NCI-H146 treated with DMSO at 0.1 percent for 48 hours (cell line): Measurements from ENCODE around the gene MAP3K13.
"Not testable (repeated sequence)": the region's sequence is repeated elsewhere in the genome, so short reads cannot be mapped to it uniquely, and the experiment has no call there.

Experiments
- DNase-seq: peaks from one replicate; lab custom pipeline; 2025; ENCODE audit not compliant: unreplicated experiment; lab: John Stamatoyannopoulos, UW

Gene MAP3K13

DNA sequence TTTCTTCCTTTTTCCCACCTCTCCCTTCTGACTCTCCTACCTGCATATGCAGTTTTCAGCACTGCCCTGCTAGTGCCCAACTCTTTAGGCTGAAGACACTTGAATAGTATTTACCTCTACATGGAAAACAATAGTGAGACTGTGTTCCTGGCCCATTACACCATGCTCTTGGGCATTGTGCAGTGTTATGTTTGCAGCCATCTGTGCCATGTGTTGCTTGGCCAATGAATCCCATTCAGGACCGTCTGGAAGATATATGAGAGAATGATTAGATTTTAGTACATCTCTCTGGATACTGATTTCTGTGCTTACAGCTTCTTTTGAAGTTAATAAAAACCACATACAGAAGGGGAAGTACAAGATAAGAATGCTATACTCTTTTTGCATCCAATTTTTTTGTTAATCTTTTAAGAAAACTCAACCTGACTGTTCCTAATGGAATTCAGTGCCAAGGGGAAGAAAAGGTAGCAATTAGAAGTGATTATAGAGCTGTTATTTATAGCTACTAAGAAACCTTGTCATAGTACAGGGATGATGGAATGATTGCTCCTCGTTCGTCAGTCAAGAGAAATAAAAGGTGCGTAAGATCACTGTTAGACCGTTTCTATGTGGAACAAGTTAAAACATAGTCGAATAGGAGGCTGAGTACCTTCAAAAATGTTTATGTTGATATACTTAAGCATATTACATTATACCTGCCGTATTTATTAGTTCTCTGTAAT is 77.0 kb downstream of the MAP3K13 start:
- DNase-seq = no peak

DNA sequence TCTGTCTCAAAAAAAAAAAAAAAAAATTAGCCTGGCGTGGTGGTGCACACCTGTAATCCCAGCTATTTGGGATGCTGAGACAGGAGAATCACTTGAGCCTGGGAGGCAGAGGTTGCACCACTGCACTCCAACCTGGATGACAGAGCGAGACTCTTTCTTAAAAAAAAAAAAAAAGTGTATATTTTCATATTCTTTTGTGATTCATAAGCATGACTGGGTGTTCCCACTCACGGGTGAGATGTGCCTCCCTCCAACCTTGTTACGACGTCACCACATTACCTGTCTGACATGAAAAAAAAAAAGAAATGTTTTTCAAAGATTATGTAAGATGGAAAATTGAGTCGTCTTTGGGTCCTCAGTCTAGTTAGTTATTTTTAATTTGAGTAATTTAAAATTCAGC is 79.1 kb downstream of the MAP3K13 start:
- DNase-seq = no peak

DNA sequence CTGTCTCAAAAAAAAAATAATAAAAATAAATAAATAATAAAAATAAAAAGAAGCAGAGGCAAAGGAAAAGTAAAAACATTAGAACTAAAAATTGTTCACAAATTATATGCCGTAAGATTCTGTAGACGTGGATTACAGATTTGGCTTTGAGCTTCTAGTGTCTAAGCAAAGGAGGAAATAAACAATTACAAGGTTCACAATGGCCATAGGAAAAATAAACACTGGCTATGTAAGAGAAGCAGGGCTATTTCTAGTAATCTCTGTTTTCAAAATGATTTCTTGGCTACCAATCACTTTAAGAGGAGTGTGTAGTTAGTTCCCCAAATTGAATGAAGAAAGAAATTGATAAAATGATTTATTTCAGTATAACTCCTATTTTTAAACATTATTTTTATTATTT is 81.4 kb downstream of the MAP3K13 start:
- no peak for DNase-seq

DNA sequence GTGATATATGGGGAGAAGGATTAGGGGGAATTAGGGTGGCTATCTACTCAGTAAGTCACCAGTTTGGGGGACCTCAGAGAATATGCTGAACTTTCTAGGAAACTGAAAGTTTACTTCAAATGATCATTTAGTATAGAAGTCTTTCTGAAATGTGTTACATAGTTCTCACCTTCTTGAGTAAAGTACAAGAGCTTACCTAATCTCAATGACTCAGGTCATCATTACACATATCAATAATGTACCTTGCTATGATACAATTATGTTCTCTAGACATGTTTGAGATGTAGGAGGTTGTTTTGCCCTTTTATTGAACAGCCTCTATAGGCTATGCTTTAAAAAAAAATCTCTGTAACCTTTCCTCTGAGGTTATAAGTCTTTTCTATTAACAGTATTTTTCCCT is 85.2 kb downstream of the MAP3K13 start:
- no peak for DNase-seq

DNA sequence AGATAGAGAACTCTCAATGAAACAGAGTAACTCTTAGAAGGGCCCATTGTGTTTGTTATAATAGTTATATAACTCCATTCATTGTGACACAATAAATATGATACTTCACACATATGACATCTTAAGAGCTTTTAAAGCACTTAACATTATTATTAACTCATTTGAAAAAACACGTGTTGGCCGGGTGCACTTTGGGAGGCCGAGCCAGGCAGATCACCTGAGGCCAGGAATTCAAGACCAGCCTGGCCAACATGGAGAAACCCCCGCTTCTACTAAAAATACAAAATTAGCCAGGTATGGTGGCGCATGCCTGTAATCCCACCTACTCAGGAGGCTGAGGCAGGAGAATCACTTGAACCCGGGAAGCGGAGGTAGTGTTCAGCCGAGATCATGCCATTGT is 88.5 kb downstream of the MAP3K13 start:
- not testable (repeated sequence) for DNase-seq

DNA sequence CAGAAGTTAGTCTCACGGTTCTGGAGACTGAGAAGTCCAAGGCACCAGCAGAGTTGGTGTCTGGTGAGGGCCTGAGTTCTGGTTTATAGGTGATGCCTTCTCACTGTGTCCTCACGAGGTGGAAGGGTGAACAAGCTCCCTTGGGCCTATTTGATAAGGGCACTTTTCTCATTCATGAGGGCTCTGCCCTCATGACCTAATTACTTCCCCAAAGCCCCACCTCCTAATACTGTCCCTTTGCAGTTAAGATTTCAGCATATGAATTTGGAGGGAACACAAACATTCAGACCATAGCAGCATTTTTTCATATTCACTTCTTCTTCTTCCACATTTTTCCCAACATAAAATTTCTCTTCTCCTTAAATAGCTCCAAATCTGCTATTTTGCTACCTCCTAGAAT is 94.4 kb downstream of the MAP3K13 start:
- no peak for DNase-seq

DNA sequence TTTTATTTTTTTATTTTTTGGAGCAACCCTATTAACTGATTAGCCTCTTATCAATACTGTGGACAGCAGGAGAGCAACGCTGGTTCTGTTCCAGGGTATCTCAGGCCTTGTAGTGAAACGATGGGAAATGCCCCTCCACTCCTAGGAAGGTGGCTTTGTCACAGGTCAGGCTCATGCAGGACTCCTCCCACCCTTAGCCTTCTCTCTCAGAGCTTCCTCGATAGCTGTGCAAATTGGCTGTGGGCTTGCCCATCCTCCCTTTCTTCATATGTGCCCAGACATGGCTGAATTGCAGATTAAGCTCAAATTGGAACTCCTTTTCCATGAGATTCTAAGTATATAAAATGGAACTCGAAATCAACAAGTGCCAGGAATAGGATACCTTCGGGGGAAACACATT is 97.4 kb downstream of the MAP3K13 start:
- no peak for DNase-seq

DNA sequence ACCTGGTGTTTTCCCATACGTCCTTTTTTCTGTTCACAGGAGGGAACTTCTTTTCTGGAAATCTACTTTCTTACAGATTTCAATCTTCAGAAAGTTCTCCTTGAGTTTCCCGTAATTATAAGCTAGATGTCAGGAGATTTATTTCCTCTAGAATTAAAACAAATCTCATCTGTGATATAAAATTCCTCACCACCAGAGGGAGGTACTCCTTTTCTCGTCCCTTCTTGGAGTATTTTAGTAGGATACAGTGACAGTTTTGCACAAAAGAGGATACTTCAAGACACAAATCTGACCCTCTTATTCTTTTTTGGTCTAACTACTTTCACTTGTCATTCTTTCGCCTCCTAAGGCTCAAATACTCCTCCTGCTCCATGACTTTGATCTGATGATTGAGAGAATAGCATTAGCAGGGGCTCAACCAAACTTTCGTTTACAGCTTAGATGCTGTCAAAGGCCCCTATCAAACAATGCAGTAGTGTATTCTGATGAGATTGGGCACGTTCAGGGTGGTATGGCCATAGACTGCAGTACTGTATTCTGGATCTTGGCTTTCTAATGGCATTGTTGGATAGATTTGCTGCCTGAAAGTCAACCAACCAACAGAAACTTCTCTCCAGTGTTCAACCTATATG is 97.9 kb downstream of the MAP3K13 start:
- no peak for DNase-seq

DNA sequence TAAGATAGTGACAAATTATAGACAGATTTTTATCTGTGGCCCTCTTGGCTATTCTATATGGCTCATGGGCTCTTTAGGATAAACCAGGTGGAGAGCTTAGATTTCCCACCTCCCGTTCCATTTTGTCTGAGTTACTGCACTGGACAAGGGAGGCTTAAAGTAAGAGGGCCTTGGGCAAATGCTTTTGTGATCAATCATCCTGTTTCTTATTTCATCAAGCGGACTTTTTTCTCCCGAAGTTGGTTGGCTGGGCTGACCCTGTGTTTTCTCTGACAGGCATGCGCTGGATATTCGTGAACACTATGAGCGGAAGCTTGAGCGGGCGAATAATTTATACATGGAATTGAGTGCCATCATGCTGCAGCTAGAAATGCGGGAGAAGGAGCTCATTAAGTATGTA is 102.5 kb downstream of the MAP3K13 start:
- no peak for DNase-seq

DNA sequence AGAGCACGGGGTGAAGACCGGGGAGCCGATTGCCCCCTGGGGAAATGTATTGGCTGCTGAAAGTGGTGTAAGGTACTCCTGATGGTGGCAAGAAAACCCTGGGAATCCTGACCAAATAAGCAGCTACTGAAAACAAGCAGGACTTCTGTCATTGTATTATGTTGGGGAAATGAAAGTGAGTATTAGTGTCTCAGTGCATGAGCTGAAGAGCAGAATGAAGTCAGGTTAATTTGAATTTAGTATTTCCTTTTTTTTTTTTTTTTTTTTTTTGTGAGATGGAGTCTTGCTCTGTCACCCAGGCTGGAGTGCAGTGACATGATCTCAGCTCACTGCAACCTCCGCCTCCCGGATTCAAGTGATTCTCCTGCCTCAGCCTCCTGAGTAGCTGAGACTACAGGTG is 103.2 kb downstream of the MAP3K13 start:
- not testable (repeated sequence) for DNase-seq

DNA sequence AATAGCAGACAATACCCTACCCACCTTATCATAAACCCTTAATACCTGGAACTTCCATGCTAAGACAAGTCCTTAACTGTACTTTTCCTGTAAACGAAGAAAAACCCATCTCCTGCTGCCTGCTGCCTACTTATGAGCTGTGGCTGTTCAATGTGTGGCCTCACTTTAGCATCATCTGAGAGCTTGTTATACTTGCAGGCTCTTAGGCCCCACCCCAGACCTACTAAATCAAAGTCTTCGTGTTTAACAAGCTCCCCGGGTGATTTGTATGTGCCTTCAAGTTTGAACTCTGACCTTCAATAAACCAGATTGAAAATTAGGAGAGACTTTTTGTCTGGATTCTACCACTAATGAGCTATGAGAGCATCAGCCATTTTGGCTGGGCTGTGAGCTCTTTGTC is 106.6 kb downstream of the MAP3K13 start:
- DNase-seq = no peak

DNA sequence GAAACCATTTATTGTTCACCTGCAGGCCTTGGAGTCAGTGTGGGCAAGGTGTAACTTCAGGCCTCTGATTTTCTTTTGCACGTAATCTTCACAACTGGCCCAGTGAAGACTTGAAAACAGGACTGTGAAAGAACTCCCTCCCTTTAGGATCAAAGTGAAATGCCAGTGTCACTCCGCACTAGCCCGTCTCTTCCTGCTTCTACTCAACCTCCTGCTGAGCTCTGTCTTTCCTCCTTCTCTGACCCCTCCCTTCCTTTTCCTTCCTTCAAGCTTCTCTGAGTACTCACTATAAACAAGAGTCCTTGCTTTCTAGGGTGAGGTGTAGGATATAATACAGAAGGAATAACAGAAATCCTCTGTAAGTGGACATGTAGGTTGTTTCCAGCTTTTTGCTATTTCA is 107.4 kb downstream of the MAP3K13 start:
- no peak for DNase-seq

DNA sequence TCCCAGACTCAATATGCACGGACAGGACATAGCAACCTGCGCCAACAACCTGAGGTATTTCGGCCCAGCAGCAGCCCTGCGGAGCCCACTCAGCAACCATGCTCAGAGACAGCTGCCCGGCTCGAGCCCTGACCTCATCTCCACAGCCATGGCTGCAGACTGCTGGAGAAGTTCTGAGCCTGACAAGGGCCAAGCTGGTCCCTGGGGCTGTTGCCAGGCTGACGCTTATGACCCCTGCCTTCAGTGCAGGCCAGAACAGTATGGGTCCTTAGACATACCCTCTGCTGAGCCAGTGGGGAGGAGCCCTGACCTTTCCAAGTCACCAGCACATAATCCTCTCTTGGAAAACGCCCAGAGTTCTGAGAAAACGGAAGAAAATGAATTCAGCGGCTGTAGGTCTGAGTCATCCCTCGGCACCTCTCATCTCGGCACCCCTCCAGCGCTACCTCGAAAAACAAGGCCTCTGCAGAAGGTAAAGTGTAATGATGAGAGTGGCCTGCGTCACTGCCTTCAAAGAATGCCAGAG is 110.4 kb downstream of the MAP3K13 start:
- no peak for DNase-seq

DNA sequence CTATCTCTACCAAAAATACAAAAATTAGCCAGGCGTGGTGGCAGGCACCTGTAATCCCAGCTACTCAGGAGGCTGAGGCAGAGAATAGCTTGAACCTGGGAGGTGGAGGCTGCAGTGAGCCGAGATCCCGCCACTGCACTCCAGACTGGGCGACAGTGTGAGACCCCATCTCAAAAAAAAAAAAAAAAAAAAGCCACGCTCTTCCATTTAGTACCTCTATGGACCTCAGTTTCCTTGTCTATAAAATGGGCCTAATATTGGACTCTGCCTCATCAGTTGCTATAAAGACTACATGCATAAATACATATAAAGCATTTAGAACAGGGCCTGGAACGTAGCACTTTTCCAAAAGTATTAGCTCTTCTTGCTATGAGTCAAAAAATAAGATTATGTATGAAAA is 112.0 kb downstream of the MAP3K13 start:
- DNase-seq = not testable (repeated sequence)

DNA sequence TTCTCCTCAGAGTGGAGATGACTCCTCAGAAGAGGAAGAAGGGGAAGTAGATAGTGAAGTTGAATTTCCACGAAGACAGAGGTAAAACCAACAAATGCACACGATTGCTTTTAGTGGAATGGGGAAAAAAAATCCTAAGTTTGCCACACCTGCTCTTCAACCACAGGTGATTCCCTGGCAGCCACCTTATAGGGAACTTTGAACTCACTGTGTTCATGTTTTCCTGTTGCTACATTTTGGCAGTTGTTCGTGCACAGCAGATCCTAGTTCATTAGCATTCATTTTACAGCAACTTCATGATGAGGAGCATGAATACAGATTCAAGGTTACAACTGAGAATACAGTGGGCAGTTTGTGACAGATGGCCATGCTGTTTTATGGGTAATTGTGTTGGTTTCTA is 114.4 kb downstream of the MAP3K13 start:
- DNase-seq = no peak

DNA sequence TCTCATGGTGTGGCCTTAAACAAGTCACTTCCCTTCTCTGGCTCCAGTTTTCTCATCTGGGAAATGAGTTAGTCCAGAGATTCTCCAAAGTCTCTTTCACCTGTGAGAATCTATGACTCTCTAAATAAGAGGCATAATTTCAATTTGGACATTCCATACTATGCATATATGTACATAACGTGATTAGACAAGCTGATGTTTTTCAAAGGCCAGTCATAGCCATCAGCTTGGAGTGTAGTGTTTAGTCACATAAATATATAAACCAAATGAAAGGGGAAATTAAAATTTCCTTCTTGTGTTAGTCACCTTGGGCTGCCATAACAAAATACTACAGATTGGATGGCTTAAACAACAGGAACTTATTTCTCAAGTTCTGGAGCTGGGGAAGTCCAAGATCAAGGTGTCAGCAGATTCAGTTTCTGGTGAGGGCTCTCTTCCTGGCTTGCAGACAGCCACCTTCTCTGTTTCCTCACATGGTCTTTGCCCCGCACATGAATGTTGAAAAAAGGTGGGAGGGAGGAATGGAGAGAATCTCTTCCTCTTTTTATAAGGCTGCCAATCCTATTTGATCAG is 116.5 kb downstream of the MAP3K13 start:
- DNase-seq = no peak

DNA sequence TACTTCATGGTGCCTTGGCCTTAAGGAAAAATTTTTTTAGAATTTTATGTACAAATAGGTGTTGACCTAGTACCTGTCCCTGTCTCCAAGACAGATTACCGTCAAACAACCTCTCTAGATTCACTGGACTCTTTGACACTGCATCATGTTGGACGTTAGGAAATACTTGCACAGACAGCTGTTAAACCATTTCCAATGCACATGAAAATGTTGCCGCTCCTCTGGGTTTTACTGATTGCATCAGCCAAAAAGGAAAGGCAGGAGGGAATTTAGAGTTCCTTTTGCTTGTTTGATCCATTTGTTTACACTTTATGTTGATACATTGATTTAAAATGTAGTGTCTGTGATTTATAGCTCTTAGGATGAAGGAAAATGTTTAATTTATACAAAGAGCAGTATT is 121.4 kb downstream of the MAP3K13 start:
- DNase-seq = no peak

DNA sequence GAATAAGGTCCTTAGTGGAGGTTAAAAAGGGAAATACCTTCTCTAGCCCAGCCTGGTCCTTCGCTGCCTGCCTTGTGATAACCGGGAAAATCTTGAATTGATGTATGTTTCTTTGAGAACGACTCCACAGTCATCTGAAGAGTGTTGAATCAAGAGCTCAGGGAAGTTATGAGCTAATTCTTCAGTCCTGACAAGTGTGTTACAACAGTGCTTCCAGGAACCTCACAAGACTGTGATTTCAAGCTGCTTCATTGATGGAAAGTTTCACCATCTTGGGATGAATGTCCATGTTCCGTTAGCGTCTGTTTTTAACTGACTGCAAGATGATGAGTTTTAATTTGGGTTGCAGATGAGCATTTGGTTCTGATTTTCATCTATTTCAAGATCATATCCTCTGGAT is 123.5 kb downstream of the MAP3K13 start:
- DNase-seq = no peak

DNA sequence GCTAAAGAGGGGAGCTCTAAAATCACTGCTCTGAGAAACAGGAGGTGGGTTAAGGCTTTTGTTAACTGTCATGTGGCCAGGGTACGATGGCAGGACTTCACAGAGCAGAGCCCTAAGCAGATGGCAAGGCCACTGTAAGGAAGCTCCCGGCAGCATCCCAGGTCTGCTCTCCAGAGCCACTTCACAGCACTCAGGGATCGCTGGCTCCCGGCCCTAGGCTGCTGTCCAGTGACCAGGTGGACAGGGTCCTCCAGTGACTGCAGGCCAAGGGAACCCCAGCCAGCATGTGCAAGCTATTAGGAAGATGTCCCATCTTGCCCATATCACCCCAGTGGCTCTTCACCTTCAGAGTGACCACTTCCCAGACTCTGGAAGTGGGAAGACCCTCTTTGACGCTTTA is 125.5 kb downstream of the MAP3K13 start:
- no peak for DNase-seq

DNA sequence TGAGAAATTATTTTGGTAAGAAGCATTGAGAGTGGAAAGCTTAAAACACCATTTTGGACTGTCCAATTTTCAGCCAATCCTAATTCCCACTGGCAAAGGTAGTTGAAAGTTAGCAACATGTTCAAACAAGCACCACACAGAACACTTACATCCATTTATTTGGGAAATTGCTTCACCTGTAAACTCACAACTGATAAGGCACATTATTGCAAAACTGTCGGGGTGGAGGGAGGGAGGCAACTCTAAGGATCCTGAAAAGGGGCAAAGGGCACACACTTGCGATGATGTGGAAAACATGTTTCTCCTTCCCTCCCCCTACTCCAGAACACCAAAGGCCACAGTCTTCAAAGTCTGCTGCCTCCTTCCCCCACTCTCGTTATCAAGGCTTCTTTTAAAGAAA is 126.5 kb downstream of the MAP3K13 start:
- DNase-seq = no peak

DNA sequence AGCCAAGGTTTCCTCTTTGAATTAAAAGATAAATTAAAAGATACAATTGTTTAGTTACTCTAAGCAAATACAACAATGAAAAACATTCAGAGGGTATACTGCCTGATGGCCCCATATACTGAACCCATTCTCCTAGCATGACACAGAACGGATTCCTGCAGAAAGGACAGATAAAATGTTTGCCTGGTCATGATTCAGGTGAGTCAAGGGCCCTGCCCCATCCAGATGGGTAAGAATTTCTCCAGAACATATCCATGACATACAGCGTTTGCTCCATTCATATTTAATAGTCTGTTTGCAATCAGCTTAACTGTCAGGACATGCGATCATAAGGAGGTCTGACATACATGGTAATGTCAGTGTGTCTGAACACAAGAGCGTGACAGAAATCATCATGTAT is 127.3 kb downstream of the MAP3K13 start:
- DNase-seq = no peak
